Measurements from ENCODE around the gene VSTM2B. TPM values are rescaled to one million over a fixed set of nuclear protein-coding genes. Genes with fewer than 3 reads are reported as not detected.

VSTM2B gene
- total and polyA plus RNA-seq, 2 experiments from 2014 or later, result 0.47 to 1.1 TPM

- WGBS (ENCODE audit: low lambda C conversion rate, missing lambda C conversion rate), result 74% methylated on average over 8 of the region's 8 CpGs
- H3K27ac ChIP-seq, result peak overlapping the region; percentile 45
These were observed 20.2 kb downstream of the VSTM2B start for GRCh38 chr19:29545866-29546582.

GRCh38 chr19:29546583-29547190, 20.9 kb downstream of the VSTM2B start:
- no peak overlapping the region for H2AFZ ChIP-seq
- peak; percentile 49 for DNase-seq (ENCODE audit: low spot score)
- H3K27ac ChIP-seq, result peak overlapping the region; percentile 45
- H3K4me1 ChIP-seq (ENCODE audit: insufficient read depth), result peaks cover 8% of the 10 kb centered on the region
- H3K27me3 ChIP-seq, result no peaks in the 10 kb centered on the region
- H3K9me2 ChIP-seq (replicated peaks; ENCODE audit: insufficient read depth), result no peaks in the 10 kb centered on the region
- no peaks in the 10 kb centered on the region for H4K20me1 ChIP-seq (ENCODE audit: insufficient read depth, poor library complexity, severe bottlenecking)
- 37% methylated on average over 7 of the region's 10 CpGs for WGBS (ENCODE audit: low lambda C conversion rate, missing lambda C conversion rate)
- no peaks in the 10 kb centered on the region for H3K9me3 ChIP-seq (ENCODE audit: low read depth)
- H3K79me2 ChIP-seq, result no peaks in the 10 kb centered on the region
- no peaks in the 10 kb centered on the region for H3K36me3 ChIP-seq (replicated peaks; ENCODE audit: insufficient read depth, low read depth)
- H3K4me3 ChIP-seq, result no peak overlapping the region
- TF ChIP-seq EZH2phosphoT487 (IDR thresholded peaks at IDR 0.05; ENCODE audit: low read depth, severe bottlenecking, unreplicated experiment) (no peak), EZH2 (IDR thresholded peaks at IDR 0.05; ENCODE audit: borderline replicate concordance) (no peak), CTCF (IDR thresholded peaks at IDR 0.05; ENCODE audit: poor library complexity) (no peak)
- H3K4me2 ChIP-seq, result no peak overlapping the region

More at GRCh38 chr19:29545866-29546582, 20.2 kb downstream of the VSTM2B start:
- Histone ChIP-seq H3K27me3 (no peaks in the 10 kb centered on the region), H3K4me2 (no peak overlapping the region), H3K9me3 (ENCODE audit: low read depth) (no peaks in the 10 kb centered on the region), H3K36me3 (replicated peaks; ENCODE audit: insufficient read depth, low read depth) (no peaks in the 10 kb centered on the region), H4K20me1 (ENCODE audit: insufficient read depth, poor library complexity, severe bottlenecking) (no peaks in the 10 kb centered on the region), H3K4me3 (no peak overlapping the region), H3K4me1 (ENCODE audit: insufficient read depth) (peaks cover 8% of the 10 kb centered on the region), H3K9me2 (replicated peaks; ENCODE audit: insufficient read depth) (no peaks in the 10 kb centered on the region), H3K79me2 (no peaks in the 10 kb centered on the region), H2AFZ (no peak overlapping the region)
- no peak for TF ChIP-seq CTCF (IDR thresholded peaks at IDR 0.05; ENCODE audit: poor library complexity)
- no peak for TF ChIP-seq EZH2 (IDR thresholded peaks at IDR 0.05; ENCODE audit: borderline replicate concordance)
- TF ChIP-seq EZH2phosphoT487 (IDR thresholded peaks at IDR 0.05; ENCODE audit: low read depth, severe bottlenecking, unreplicated experiment), result no peak
- DNase-seq (ENCODE audit: low spot score), result no peak

GRCh38 chr19:29547361-29547960, 21.7 kb downstream of the VSTM2B start:
- DNase-seq (ENCODE audit: low spot score), result no peak
- H3K27ac ChIP-seq, result peak overlapping the region; percentile 45

More at GRCh38 chr19:29547361-29547960, 21.7 kb downstream of the VSTM2B start:
- peaks cover 8% of the 10 kb centered on the region for H3K4me1 ChIP-seq (ENCODE audit: insufficient read depth)
- H3K36me3 ChIP-seq (replicated peaks; ENCODE audit: insufficient read depth, low read depth), result no peaks in the 10 kb centered on the region
- no peak overlapping the region for H3K4me3 ChIP-seq
- WGBS (ENCODE audit: low lambda C conversion rate, missing lambda C conversion rate), result 74% methylated on average over 7 of the region's 7 CpGs
- H3K9me3 ChIP-seq (ENCODE audit: low read depth), result no peaks in the 10 kb centered on the region
- H3K79me2 ChIP-seq, result no peaks in the 10 kb centered on the region
- no peak overlapping the region for H2AFZ ChIP-seq
- no peak overlapping the region for H3K4me2 ChIP-seq
- no peak for TF ChIP-seq EZH2 (IDR thresholded peaks at IDR 0.05; ENCODE audit: borderline replicate concordance)
- TF ChIP-seq EZH2phosphoT487 (IDR thresholded peaks at IDR 0.05; ENCODE audit: low read depth, severe bottlenecking, unreplicated experiment), result no peak
- TF ChIP-seq CTCF (IDR thresholded peaks at IDR 0.05; ENCODE audit: poor library complexity), result no peak
- H3K27me3 ChIP-seq, result no peaks in the 10 kb centered on the region
- H3K9me2 ChIP-seq (replicated peaks; ENCODE audit: insufficient read depth), result no peaks in the 10 kb centered on the region
- no peaks in the 10 kb centered on the region for H4K20me1 ChIP-seq (ENCODE audit: insufficient read depth, poor library complexity, severe bottlenecking)
